ENCODE measurements around the gene WDFY4.

GRCh38 chr10:48906841-48907240, 222.2 kb downstream of the WDFY4 start:
- TF ChIP-seq ZNF24 (IDR thresholded peaks at IDR 0.05) (no peak), CREBL2 (CRISPR knock-in tag; IDR thresholded peaks at IDR 0.05; ENCODE audit: borderline replicate concordance) (no peak), YY1 (IDR thresholded peaks at IDR 0.05; ENCODE audit: insufficient read depth, insufficient replicate concordance, low read depth, low read length) (no peak), ZNF263 (CRISPR knock-in tag; IDR thresholded peaks at IDR 0.05) (no peak), NFATC3 (CRISPR knock-in tag; IDR thresholded peaks at IDR 0.05) (no peak), TBP (CRISPR knock-in tag; IDR thresholded peaks at IDR 0.05) (no peak), STAG1 (CRISPR knock-in tag; IDR thresholded peaks at IDR 0.05) (no peak)
- TF ChIP-seq, protein P1, sequence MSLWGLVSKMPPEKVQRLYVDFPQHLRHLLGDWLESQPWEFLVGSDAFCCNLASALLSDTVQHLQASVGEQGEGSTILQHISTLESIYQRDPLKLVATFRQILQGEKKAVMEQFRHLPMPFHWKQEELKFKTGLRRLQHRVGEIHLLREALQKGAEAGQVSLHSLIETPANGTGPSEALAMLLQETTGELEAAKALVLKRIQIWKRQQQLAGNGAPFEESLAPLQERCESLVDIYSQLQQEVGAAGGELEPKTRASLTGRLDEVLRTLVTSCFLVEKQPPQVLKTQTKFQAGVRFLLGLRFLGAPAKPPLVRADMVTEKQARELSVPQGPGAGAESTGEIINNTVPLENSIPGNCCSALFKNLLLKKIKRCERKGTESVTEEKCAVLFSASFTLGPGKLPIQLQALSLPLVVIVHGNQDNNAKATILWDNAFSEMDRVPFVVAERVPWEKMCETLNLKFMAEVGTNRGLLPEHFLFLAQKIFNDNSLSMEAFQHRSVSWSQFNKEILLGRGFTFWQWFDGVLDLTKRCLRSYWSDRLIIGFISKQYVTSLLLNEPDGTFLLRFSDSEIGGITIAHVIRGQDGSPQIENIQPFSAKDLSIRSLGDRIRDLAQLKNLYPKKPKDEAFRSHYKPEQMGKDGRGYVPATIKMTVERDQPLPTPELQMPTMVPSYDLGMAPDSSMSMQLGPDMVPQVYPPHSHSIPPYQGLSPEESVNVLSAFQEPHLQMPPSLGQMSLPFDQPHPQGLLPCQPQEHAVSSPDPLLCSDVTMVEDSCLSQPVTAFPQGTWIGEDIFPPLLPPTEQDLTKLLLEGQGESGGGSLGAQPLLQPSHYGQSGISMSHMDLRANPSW (CRISPR knock-in tag; IDR thresholded peaks at IDR 0.05; ENCODE audit: borderline replicate concordance), result no peak

Data from HepG2 (cell line).